ENCODE data around the gene GP1BA. TPM values are rescaled to one million over a fixed set of nuclear protein-coding genes. Genes with fewer than 3 reads are reported as not detected.

Gene GP1BA
- polyA plus RNA-seq, 1 donor from 2014 or later: not detected

GRCh38 chr17:4950075-4950745 is 18.1 kb downstream of the GP1BA start:
- Histone ChIP-seq H3K36me3 (ENCODE audit: insufficient read depth, low read length) (no peaks in the 10 kb centered on the region), H3K27me3 (ENCODE audit: insufficient read depth, low read depth, low read length) (peaks cover 3% of the 10 kb centered on the region), H3K27ac (ENCODE audit: low read length) (no peak overlapping the region), H3F3A (ENCODE audit: insufficient read depth, low read length, poor library complexity, severe bottlenecking) (no peaks in the 10 kb centered on the region), H3K4me2 (ENCODE audit: low read length) (no peak overlapping the region), H4K20me1 (ENCODE audit: insufficient read depth) (no peaks in the 10 kb centered on the region), H3K9ac (ENCODE audit: low read length) (no peak overlapping the region), H3K9me3 (ENCODE audit: low read length) (no peaks in the 10 kb centered on the region), H3K79me2 (replicated peaks; ENCODE audit: insufficient read depth, low read length) (peaks cover 4% of the 10 kb centered on the region), H3K9me2 (ENCODE audit: insufficient read depth, low read length) (no peaks in the 10 kb centered on the region), H2AFZ (ENCODE audit: low read depth, low read length) (no peak overlapping the region), H3K4me3 (ENCODE audit: low read length) (no peak overlapping the region)
- TF ChIP-seq MXI1 (conservative IDR thresholded peaks at IDR 0.05; ENCODE audit: poor library complexity, severe bottlenecking): no peak
- TF ChIP-seq TAF1 (IDR thresholded peaks at IDR 0.05; ENCODE audit: low read depth): no peak
- no peak for TF ChIP-seq REST (IDR thresholded peaks at IDR 0.05; ENCODE audit: borderline replicate concordance)
- TF ChIP-seq RAD21 (conservative IDR thresholded peaks at IDR 0.05): no peak
- no peak for TF ChIP-seq CTCF (IDR thresholded peaks at IDR 0.05; ENCODE audit: poor library complexity, severe bottlenecking)
- no peak for TF ChIP-seq SMC3 (conservative IDR thresholded peaks at IDR 0.05; ENCODE audit: poor library complexity)
- no peak for TF ChIP-seq POLR2AphosphoS5 (IDR thresholded peaks at IDR 0.05)
- TF ChIP-seq EP300 (conservative IDR thresholded peaks at IDR 0.05; ENCODE audit: poor library complexity, severe bottlenecking): no peak
- TF ChIP-seq EZH2 (IDR thresholded peaks at IDR 0.05; ENCODE audit: borderline replicate concordance, insufficient read depth, low read length, poor library complexity, severe bottlenecking): no peak

GRCh38 chr17:4950746-4951204 is 18.7 kb downstream of the GP1BA start, which contains the start of gene ENO3:
Gene ENO3, plus strand, starts transcription at chr17:4951119. Its CDS starts 711 bp downstream, at chr17:4951830.
- Histone ChIP-seq H3K9me3 (ENCODE audit: low read length) (no peaks in the 10 kb centered on the region), H3K9me2 (ENCODE audit: insufficient read depth, low read length) (no peaks in the 10 kb centered on the region), H4K20me1 (ENCODE audit: insufficient read depth) (no peaks in the 10 kb centered on the region), H3K4me2 (ENCODE audit: low read length) (no peak within 1 kb of the TSS), H3K27ac (ENCODE audit: low read length) (no peak within 1 kb of the TSS), H3K36me3 (ENCODE audit: insufficient read depth, low read length) (no peaks in the 10 kb centered on the region), H3K79me2 (replicated peaks; ENCODE audit: insufficient read depth, low read length) (peaks cover 2% of the 10 kb centered on the region), H3K27me3 (ENCODE audit: insufficient read depth, low read depth, low read length) (peaks cover 3% of the 10 kb centered on the region), H3K9ac (ENCODE audit: low read length) (no peak within 1 kb of the TSS), H3K4me3 (ENCODE audit: low read length) (no peak within 1 kb of the TSS), H3F3A (ENCODE audit: insufficient read depth, low read length, poor library complexity, severe bottlenecking) (no peaks in the 10 kb centered on the region), H2AFZ (ENCODE audit: low read depth, low read length) (no peak within 1 kb of the TSS)
- TF ChIP-seq REST (IDR thresholded peaks at IDR 0.05; ENCODE audit: borderline replicate concordance): no peak
- TF ChIP-seq RAD21 (conservative IDR thresholded peaks at IDR 0.05): no peak
- TF ChIP-seq MXI1 (conservative IDR thresholded peaks at IDR 0.05; ENCODE audit: poor library complexity, severe bottlenecking): no peak
- no peak for TF ChIP-seq SMC3 (conservative IDR thresholded peaks at IDR 0.05; ENCODE audit: poor library complexity)
- no peak for TF ChIP-seq CTCF (IDR thresholded peaks at IDR 0.05; ENCODE audit: poor library complexity, severe bottlenecking)
- no peak for TF ChIP-seq TAF1 (IDR thresholded peaks at IDR 0.05; ENCODE audit: low read depth)
- no peak for TF ChIP-seq EZH2 (IDR thresholded peaks at IDR 0.05; ENCODE audit: borderline replicate concordance, insufficient read depth, low read length, poor library complexity, severe bottlenecking)
- no peak for TF ChIP-seq EP300 (conservative IDR thresholded peaks at IDR 0.05; ENCODE audit: poor library complexity, severe bottlenecking)
- TF ChIP-seq POLR2AphosphoS5 (IDR thresholded peaks at IDR 0.05): no peak
